ENCODE data around the gene KIF19. TPM values are rescaled to one million over a fixed set of nuclear protein-coding genes. Genes with fewer than 3 reads are reported as not detected.

Gene KIF19
- total and polyA plus RNA-seq, 2 of the 4 experiments (the other 2 are of a cell fraction): not detected

DNA sequence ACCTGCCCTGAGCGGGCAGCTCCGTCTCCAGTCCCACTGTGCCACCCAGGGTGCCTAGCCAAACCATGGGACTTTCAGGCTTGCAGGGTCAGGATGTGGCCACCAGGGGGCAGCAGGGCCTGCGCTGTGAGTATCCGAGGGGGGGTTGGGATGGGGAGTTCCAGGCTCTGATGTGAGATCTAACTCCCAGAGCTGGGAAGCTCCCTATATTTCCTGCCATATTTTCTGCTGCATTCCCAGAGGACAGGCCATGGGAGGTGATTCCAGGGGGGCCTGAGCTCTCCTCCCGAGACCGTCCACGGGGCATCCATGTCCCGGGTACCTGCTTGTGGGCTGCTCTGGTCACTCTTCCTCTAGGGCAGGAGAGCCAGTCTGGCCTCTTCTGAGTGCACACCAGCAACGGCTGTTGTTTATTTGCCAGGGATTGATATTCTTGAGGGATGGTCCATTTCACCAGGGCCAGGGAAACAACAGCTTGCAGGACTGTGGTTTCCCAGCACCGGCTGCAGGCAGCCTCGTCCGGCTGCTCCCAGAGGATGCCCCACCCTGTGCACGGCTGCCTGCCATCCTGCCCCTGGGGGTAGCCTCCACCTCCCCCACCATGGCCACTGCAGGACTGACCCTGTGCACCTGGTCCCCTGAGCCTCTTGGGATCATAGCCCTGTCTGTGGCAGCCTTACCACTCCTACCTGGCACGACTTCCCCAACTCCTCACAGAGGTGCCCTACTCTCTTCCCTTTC is 42.5 kb downstream of the KIF19 start:
- H3K23ac ChIP-seq (ENCODE audit: low read depth, low read length): no peak overlapping the region
- H3K4ac ChIP-seq (ENCODE audit: low read depth, low read length): no peak overlapping the region
- H2BK20ac ChIP-seq (ENCODE audit: low read depth, low read length): no peak overlapping the region
- ATAC-seq (ENCODE audit: low read depth) (peak; percentile 94), DNase-seq (peak; percentile 35)
- CTCF ChIA-PET: interaction anchor here (0.6 to 1.8 kb wide), 2 partner anchors 9 to 11 kb away, joined by 3 to 7 read pairs; no protein-coding TSS in a partner anchor
- H3K27ac ChIP-seq (ENCODE audit: insufficient read depth, low read length): no peak overlapping the region
- no peak overlapping the region for H3K18ac ChIP-seq (ENCODE audit: low read depth, low read length)
- no TSS peak for BruUV-seq (replicated peaks)
- no peak overlapping the region for H2BK5ac ChIP-seq (ENCODE audit: low read depth, low read length, poor library complexity, severe bottlenecking)
- H4K8ac ChIP-seq (ENCODE audit: low read depth in 2 of 2, low read length in 2 of 2): no peak overlapping the region
- no peak overlapping the region for H3K9ac ChIP-seq (ENCODE audit: low read depth, low read length)
- H3K27me3 ChIP-seq (ENCODE audit: control insufficient read depth, insufficient read depth, low read length): no peaks in the 10 kb centered on the region
- no peaks in the 10 kb centered on the region for H3K9me1 ChIP-seq (ENCODE audit: insufficient read depth, low read length)
- H3K4me2 ChIP-seq (ENCODE audit: low read depth, low read length): no peak overlapping the region
- H3K56ac ChIP-seq (ENCODE audit: extremely low read depth, insufficient read depth, low read length): no peak overlapping the region
- no peaks in the 10 kb centered on the region for H3K4me1 ChIP-seq (ENCODE audit: control insufficient read depth, insufficient read depth, low read length)
- H3K36me3 ChIP-seq (ENCODE audit: control insufficient read depth, insufficient read depth, low read length): no peaks in the 10 kb centered on the region
- H2BK15ac ChIP-seq (ENCODE audit: low read depth, low read length): no peak overlapping the region
- no peak overlapping the region for H2AK5ac ChIP-seq (ENCODE audit: low read depth, low read length)
- no peak overlapping the region for H3K14ac ChIP-seq (replicated peaks; ENCODE audit: low read depth, low read length)
- WGBS, 2 experiments (ENCODE audit: extremely low coverage in 2 of 2, insufficient read length in 1 of 2): 69% methylated on average over 4 of the region's 14 CpGs; no CpG with 5 or more reads in 1 of the 2 experiments
- no peaks in the 10 kb centered on the region for H4K20me1 ChIP-seq (ENCODE audit: insufficient read depth, low read length)
- peak overlapping the region; percentile 32 for H2AFZ ChIP-seq (replicated peaks; ENCODE audit: low read length, poor library complexity)
- no peak overlapping the region for H2BK120ac ChIP-seq (ENCODE audit: low read depth, low read length)
- H3K79me1 ChIP-seq (ENCODE audit: low read depth in 1 of 2, low read length in 2 of 2): no peaks in the 10 kb centered on the region
- no peak overlapping the region for H4K91ac ChIP-seq (ENCODE audit: insufficient read depth, low read depth, low read length)
- TF ChIP-seq BHLHE40 (IDR thresholded peaks at IDR 0.05; ENCODE audit: low read depth, low read length): no peak
- TF ChIP-seq RCOR1 (IDR thresholded peaks at IDR 0.05; ENCODE audit: insufficient replicate concordance, low read length): no peak
- TF ChIP-seq SMC3 (IDR thresholded peaks at IDR 0.05; ENCODE audit: low read depth, low read length): peak; percentile 64
- no peak for TF ChIP-seq FOS (IDR thresholded peaks at IDR 0.05; ENCODE audit: low read depth, low read length)
- TF ChIP-seq, protein P1, sequence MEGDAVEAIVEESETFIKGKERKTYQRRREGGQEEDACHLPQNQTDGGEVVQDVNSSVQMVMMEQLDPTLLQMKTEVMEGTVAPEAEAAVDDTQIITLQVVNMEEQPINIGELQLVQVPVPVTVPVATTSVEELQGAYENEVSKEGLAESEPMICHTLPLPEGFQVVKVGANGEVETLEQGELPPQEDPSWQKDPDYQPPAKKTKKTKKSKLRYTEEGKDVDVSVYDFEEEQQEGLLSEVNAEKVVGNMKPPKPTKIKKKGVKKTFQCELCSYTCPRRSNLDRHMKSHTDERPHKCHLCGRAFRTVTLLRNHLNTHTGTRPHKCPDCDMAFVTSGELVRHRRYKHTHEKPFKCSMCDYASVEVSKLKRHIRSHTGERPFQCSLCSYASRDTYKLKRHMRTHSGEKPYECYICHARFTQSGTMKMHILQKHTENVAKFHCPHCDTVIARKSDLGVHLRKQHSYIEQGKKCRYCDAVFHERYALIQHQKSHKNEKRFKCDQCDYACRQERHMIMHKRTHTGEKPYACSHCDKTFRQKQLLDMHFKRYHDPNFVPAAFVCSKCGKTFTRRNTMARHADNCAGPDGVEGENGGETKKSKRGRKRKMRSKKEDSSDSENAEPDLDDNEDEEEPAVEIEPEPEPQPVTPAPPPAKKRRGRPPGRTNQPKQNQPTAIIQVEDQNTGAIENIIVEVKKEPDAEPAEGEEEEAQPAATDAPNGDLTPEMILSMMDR (conservative IDR thresholded peaks at IDR 0.05; ENCODE audit: low read depth, low read length): peak; percentile 69
- no peak for TF ChIP-seq MAFK (IDR thresholded peaks at IDR 0.05; ENCODE audit: low read depth, low read length)
- TF ChIP-seq MXI1 (IDR thresholded peaks at IDR 0.05; ENCODE audit: borderline replicate concordance, low read depth, low read length): no peak
- no peak for TF ChIP-seq RFX5 (IDR thresholded peaks at IDR 0.05; ENCODE audit: low read depth, low read length)
- TF ChIP-seq, protein P2, sequence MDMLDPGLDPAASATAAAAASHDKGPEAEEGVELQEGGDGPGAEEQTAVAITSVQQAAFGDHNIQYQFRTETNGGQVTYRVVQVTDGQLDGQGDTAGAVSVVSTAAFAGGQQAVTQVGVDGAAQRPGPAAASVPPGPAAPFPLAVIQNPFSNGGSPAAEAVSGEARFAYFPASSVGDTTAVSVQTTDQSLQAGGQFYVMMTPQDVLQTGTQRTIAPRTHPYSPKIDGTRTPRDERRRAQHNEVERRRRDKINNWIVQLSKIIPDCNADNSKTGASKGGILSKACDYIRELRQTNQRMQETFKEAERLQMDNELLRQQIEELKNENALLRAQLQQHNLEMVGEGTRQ (IDR thresholded peaks at IDR 0.05; ENCODE audit: low read depth, low read length): no peak
- no peak for TF ChIP-seq CHD1 (IDR thresholded peaks at IDR 0.05; ENCODE audit: low read depth, low read length)
- peak; percentile 68 for TF ChIP-seq MAZ (IDR thresholded peaks at IDR 0.05; ENCODE audit: borderline replicate concordance, low read depth, low read length)
- peak; percentile 65 for TF ChIP-seq RAD21 (IDR thresholded peaks at IDR 0.05; ENCODE audit: low read length)
- intact Hi-C loops (cut with micrococcal nuclease): no loop called here
- H3K4me3 ChIP-seq (ENCODE audit: insufficient read depth, low read depth, low read length): no peak overlapping the region
- in situ Hi-C loops (cut with MboI; ENCODE audit: low sequenced_read_pairs): no loop called here
- no peak overlapping the region for H2AK9ac ChIP-seq (replicated peaks; ENCODE audit: low read depth, low read length, poor library complexity)
- H4K5ac ChIP-seq (ENCODE audit: low read depth, low read length): no peak overlapping the region
- POLR2A ChIA-PET (ENCODE audit: unreplicated experiment): no interaction called here
- dilution Hi-C loops (cut with HindIII; ENCODE audit: low sequenced_read_pairs, unreplicated experiment): no loop called here
- H3K9me3 ChIP-seq (ENCODE audit: control insufficient read depth, insufficient read depth, low read length): no peaks in the 10 kb centered on the region
